Measurements from ENCODE around the gene LIN52.

GRCh38 chr14:74203639-74204038 lies 118.9 kb downstream of the LIN52 start:
- TF ChIP-seq, protein P1, sequence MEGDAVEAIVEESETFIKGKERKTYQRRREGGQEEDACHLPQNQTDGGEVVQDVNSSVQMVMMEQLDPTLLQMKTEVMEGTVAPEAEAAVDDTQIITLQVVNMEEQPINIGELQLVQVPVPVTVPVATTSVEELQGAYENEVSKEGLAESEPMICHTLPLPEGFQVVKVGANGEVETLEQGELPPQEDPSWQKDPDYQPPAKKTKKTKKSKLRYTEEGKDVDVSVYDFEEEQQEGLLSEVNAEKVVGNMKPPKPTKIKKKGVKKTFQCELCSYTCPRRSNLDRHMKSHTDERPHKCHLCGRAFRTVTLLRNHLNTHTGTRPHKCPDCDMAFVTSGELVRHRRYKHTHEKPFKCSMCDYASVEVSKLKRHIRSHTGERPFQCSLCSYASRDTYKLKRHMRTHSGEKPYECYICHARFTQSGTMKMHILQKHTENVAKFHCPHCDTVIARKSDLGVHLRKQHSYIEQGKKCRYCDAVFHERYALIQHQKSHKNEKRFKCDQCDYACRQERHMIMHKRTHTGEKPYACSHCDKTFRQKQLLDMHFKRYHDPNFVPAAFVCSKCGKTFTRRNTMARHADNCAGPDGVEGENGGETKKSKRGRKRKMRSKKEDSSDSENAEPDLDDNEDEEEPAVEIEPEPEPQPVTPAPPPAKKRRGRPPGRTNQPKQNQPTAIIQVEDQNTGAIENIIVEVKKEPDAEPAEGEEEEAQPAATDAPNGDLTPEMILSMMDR (conservative IDR thresholded peaks at IDR 0.05 in 1 of 2, IDR thresholded peaks at IDR 0.05 in 1 of 2; ENCODE audit: extremely low read depth in 1 of 2, insufficient read depth in 1 of 2, low read depth in 1 of 2, low read length in 2 of 2), result no peak
- TF ChIP-seq EZH2 (IDR thresholded peaks at IDR 0.05; ENCODE audit: borderline replicate concordance, low read length), result no peak

Measured in mammary epithelial cell (primary cell).